GM13976 (cell line): ENCODE results near the gene CMIP.

ENCODE experiments used
- DNase-seq: peaks from one replicate; pipeline ENCODE4 v3.0.0; 2012; ENCODE audit warnings: low spot score
- in situ Hi-C: fragments of 300-500 bp; cut with MboI; formaldehyde crosslinking; loops from one replicate; pipeline ENCODE4 v1.12.0; 2022; ENCODE audit warnings: low sequenced_read_pairs, mixed read lengths, inconsistent platforms; ENCODE audit not compliant: unreplicated experiment
- TF ChIP-seq, protein P1 (sequence below): IDR thresholded peaks from 2 replicates; pipeline ENCODE4 v1.5.1; 2012; ENCODE audit warnings: borderline replicate concordance, mild to moderate bottlenecking; ENCODE audit not compliant: insufficient read depth; ENCODE audit errors: extremely low read depth, missing control alignments, control extremely low read depth

CMIP gene

GRCh38 chr16:81449899-81450608 is 5.4 kb downstream of the CMIP start:
- DNase-seq, result no peak
- in situ Hi-C loops, result no loop called here
- TF ChIP-seq, protein P1, sequence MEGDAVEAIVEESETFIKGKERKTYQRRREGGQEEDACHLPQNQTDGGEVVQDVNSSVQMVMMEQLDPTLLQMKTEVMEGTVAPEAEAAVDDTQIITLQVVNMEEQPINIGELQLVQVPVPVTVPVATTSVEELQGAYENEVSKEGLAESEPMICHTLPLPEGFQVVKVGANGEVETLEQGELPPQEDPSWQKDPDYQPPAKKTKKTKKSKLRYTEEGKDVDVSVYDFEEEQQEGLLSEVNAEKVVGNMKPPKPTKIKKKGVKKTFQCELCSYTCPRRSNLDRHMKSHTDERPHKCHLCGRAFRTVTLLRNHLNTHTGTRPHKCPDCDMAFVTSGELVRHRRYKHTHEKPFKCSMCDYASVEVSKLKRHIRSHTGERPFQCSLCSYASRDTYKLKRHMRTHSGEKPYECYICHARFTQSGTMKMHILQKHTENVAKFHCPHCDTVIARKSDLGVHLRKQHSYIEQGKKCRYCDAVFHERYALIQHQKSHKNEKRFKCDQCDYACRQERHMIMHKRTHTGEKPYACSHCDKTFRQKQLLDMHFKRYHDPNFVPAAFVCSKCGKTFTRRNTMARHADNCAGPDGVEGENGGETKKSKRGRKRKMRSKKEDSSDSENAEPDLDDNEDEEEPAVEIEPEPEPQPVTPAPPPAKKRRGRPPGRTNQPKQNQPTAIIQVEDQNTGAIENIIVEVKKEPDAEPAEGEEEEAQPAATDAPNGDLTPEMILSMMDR, result no peak

DNA sequence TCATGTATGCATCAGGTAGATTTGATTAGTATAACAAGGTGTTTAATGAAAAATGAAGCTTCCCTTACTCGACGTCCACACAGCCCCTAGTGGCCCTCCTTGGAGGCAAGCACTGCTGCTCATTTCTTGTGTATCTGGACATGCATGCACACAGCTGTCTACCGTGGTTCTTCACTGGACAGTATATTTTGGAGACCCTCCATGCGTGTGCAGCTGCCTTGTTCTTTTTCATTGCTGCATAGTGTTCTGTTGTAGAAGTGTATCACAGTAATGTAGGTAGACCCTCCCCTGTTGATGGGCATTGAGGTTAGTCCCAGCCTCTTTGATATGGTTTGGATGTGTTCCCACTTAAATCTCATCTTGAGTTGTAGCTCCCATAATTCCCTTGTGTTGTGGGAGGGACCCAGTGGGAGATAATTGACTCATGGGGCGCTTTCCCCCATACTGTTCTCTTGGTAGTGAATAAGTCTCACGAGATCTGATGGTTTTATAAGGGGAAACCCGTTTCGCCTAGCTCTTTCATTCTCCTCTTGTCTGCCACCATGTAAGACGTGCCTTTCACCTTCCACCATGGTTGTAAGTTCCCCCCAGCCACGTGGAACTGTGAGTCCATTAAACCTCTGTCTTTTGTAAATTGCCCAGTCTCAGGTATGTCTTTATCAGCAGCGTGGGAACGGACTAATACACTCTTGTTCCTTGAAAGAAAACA is 6.3 kb downstream of the CMIP start:
- in situ Hi-C loops, result no loop called here
- TF ChIP-seq, protein P1, result no peak
- DNase-seq, result no peak

- TF ChIP-seq, protein P1, result no peak
- in situ Hi-C loops, result no loop called here
- DNase-seq, result no peak
Observed at GRCh38 chr16:81451753-81452680, 7.4 kb downstream of the CMIP start.

- DNase-seq, result no peak
- TF ChIP-seq, protein P1, result no peak
- in situ Hi-C loops, result no loop called here
Observed at GRCh38 chr16:81453091-81453728, 8.6 kb downstream of the CMIP start.

DNA sequence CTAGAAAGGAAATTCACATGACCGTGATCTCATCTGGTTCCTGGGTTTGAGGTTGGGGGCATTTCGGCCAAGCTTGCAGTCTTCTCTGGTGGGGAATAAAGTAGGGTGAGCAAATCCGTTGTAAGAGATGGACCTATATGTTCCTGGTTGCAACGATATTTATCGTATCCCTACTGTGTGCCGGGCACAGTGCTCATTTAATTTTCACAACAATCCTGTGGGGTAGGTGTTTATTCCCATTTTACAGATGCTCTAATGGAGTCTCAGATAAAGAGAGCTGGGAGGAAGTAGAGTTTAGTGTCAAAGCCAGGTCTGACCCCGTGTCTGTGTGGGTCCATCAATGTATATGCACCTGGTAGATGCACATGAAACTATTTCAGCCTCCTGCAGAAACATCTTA is 9.4 kb downstream of the CMIP start:
- in situ Hi-C loops, result no loop called here
- TF ChIP-seq, protein P1, result no peak

DNA sequence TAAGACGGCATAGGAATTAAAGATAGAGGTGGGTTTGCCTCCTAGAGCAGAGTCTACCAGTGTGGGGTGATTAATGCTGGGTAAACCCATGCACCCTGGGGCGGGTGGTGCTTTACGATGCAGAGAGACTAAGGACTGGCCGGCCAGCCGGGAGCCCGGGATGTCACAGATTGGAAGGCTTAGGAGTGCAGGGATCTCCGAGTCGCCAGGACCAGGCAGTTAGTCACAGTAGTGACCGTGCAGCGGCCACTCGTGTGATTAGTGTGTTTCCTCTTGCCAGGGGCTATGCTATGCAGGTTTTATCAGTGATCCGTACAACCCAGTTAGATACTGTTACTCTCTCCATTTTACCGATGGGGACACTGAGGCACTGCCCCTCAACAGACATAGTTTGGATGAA is 10.4 kb downstream of the CMIP start:
- DNase-seq, result no peak
- TF ChIP-seq, protein P1, result no peak
- in situ Hi-C loops, result no loop called here

More for the DNA sequence above, 9.4 kb downstream of the CMIP start:
- no peak for DNase-seq
